B cell (primary cell): Measurements from ENCODE around the gene SPECC1L. TPM values are rescaled to one million over a fixed set of nuclear protein-coding genes. Genes with fewer than 3 reads are reported as not detected.

Source experiments
- ATAC-seq: fragments of 200-7000 bp; cut with Tn5 transposase; one replicate; pipeline ENCODE4 v1.10.0; 2021; ENCODE audit warnings: low read depth, mild to moderate bottlenecking, moderate number of reproducible peaks, moderate library complexity
- CTCF ChIA-PET: fragments of 350-600 bp; sonication (Branson Sonifier 250); formaldehyde crosslinking; loops from one replicate; lab custom pipeline; 2021; ENCODE audit warnings: antibody characterized with exemption, inconsistent platforms; lab: Charles Lee
- POLR2A ChIA-PET: fragments of 350-600 bp; sonication (Branson Sonifier 250); formaldehyde crosslinking; loops from one replicate; lab custom pipeline; 2021; ENCODE audit warnings: antibody characterized with exemption; lab: Charles Lee
- DNase-seq: peaks from one replicate; pipeline ENCODE4 v3.0.0; 2013
- H2AFZ ChIP-seq: 2 replicates; pipeline ENCODE4 v1.6.1; 2012; ENCODE audit warnings: mild to moderate bottlenecking, low read depth, low read length; ENCODE audit not compliant: insufficient read depth, poor library complexity, severe bottlenecking
- H3K27ac ChIP-seq, 2 donors: 1 replicate in 1 of 2; 2 replicates in 1 of 2; pipeline ENCODE4 v1.5.1; 2012 to 2013; ENCODE audit warnings: low read length in 2 of 2, mild to moderate bottlenecking in 2 of 2, moderate library complexity in 1 of 2
- H3K27me3 ChIP-seq, 4 experiments: fragments of 200-600 bp in 1 of 4; sonication (generic) in 1 of 4; replicated peaks in 1 of 4; 1 replicate in 2 of 4; 2 replicates in 2 of 4; pipeline versions ENCODE4 v1.6.1 to v1.7.0; 2013 to 2016; ENCODE audit warnings: low read length in 3 of 4, mild to moderate bottlenecking in 2 of 4, mixed read lengths in 1 of 4, moderate library complexity in 1 of 4; ENCODE audit not compliant: insufficient read depth in 4 of 4, control insufficient read depth in 3 of 4; ENCODE audit errors: control extremely low read depth in 1 of 4
- H3K36me3 ChIP-seq, 2 experiments: replicated peaks in 1 of 2; 1 replicate in 1 of 2; 2 replicates in 1 of 2; pipeline versions ENCODE4 v1.6.1 to v1.7.1; 2013; ENCODE audit warnings: low read length in 1 of 2; ENCODE audit not compliant: insufficient read depth in 2 of 2, control insufficient read depth in 1 of 2; ENCODE audit errors: control extremely low read depth in 1 of 2, extremely low read depth in 1 of 2
- H3K4me1 ChIP-seq, 2 donors: fragments of 200-600 bp in 1 of 2; sonication (generic) in 1 of 2; 1 replicate in 1 of 2; 2 replicates in 1 of 2; pipeline versions ENCODE4 v1.5.1 to v1.6.1; 2013 to 2017; ENCODE audit warnings: low read length in 2 of 2; ENCODE audit not compliant: control insufficient read depth in 2 of 2, insufficient read depth in 2 of 2
- H3K4me2 ChIP-seq: replicated peaks from 2 replicates; pipeline ENCODE3; 2012; ENCODE audit warnings: mild to moderate bottlenecking, low read depth, low read length; ENCODE audit not compliant: poor library complexity, severe bottlenecking
- H3K4me3 ChIP-seq, 5 experiments: fragments of 200-600 bp in 1 of 5; sonication (generic) in 1 of 5; 1 replicate in 3 of 5; 2 replicates in 2 of 5; pipeline versions ENCODE4 v1.5.1 to v1.7.0; 2011 to 2016; ENCODE audit warnings: low read length in 4 of 5, mild to moderate bottlenecking in 4 of 5, low read depth in 2 of 5, control low read depth in 1 of 5, moderate library complexity in 1 of 5; ENCODE audit not compliant: insufficient read depth in 1 of 5; ENCODE audit errors: control extremely low read depth in 1 of 5, extremely low read depth in 1 of 5
- H3K79me2 ChIP-seq: fragments of 200-600 bp; sonication (generic); one replicate; pipeline ENCODE4 v1.6.0; 2016; ENCODE audit warnings: low read length; ENCODE audit not compliant: control insufficient read depth, insufficient read depth
- H3K9ac ChIP-seq: fragments of 200-600 bp; sonication (generic); 2 replicates; pipeline ENCODE4 v1.6.1; 2017; ENCODE audit warnings: mild to moderate bottlenecking, low read length, moderate library complexity
- H3K9me3 ChIP-seq, 3 donors: one replicate each; pipeline versions ENCODE4 v1.6.1 to v1.7.1; 2013; ENCODE audit warnings: low read length in 2 of 3; ENCODE audit not compliant: control insufficient read depth in 2 of 3, insufficient read depth in 1 of 3; ENCODE audit errors: control extremely low read depth in 1 of 3
- H4K20me1 ChIP-seq: 2 replicates; pipeline ENCODE4 v1.6.0; 2012; ENCODE audit warnings: mild to moderate bottlenecking, low read length; ENCODE audit not compliant: insufficient read depth, control insufficient read depth, poor library complexity, severe bottlenecking
- H3K27ac Mint-ChIP-seq: one replicate; pipeline ENCODE4 v1.8.0; 2021; ENCODE audit warnings: mixed read lengths
- H3K27me3 Mint-ChIP-seq: one replicate; pipeline ENCODE4 v1.8.0; 2021; ENCODE audit warnings: mixed read lengths
- H3K4me1 Mint-ChIP-seq: one replicate; pipeline ENCODE4 v1.8.0; 2021; ENCODE audit warnings: mixed read lengths
- H3K4me3 Mint-ChIP-seq: one replicate; pipeline ENCODE4 v1.8.0; 2021; ENCODE audit warnings: mixed read lengths
- H3K9me3 Mint-ChIP-seq: one replicate; pipeline ENCODE4 v1.8.0; 2022; ENCODE audit warnings: mixed read lengths; ENCODE audit not compliant: insufficient read depth
- CTCF ChIP-seq: fragments of 200-600 bp; IDR thresholded peaks from one replicate; pipeline ENCODE4 v1.8.0; 2022; ENCODE audit warnings: antibody characterized with exemption, mild to moderate bottlenecking
- EZH2 ChIP-seq: IDR thresholded peaks from 2 replicates; pipeline ENCODE4 v1.6.1; 2012; ENCODE audit warnings: borderline replicate concordance, low read depth, mild to moderate bottlenecking, moderate library complexity, low read length; ENCODE audit not compliant: insufficient read depth, poor library complexity, severe bottlenecking
- WGBS: methylation state at CpG from one replicate; pipeline ENCODE4 v1.1.5; 2013; ENCODE audit warnings: missing lambda C conversion rate; ENCODE audit not compliant: insufficient coverage; 5-methylcytosine and 5-hydroxymethylcytosine counted together
- intact Hi-C: fragments of 100-400 bp; cut with micrococcal nuclease; formaldehyde crosslinking; loops from one replicate; pipeline ENCODE4 v1.10.0; 2022
- polyA plus RNA-seq: library from polyadenylated mRNA; depleted of rRNA; stranded (reverse); fragments of >200 nt; gene quantifications from 2 replicates; pipeline ENCODE4 v1.2.3, GENCODE V29; 2012
- total RNA-seq, 2 donors: library from RNA; stranded (reverse); fragments of 120-200 nt in 1 of 2; gene quantifications; 1 replicate in 1 of 2; 2 replicates in 1 of 2; pipeline versions ENCODE4 v1.2.3 to v1.2.4, GENCODE V29; 2013 to 2022

The SPECC1L gene
- total and polyA plus RNA-seq, 2 donors (not counting 1 experiment from before 2014, with no cell fraction given): 14.4 to 85.3 TPM

DNA sequence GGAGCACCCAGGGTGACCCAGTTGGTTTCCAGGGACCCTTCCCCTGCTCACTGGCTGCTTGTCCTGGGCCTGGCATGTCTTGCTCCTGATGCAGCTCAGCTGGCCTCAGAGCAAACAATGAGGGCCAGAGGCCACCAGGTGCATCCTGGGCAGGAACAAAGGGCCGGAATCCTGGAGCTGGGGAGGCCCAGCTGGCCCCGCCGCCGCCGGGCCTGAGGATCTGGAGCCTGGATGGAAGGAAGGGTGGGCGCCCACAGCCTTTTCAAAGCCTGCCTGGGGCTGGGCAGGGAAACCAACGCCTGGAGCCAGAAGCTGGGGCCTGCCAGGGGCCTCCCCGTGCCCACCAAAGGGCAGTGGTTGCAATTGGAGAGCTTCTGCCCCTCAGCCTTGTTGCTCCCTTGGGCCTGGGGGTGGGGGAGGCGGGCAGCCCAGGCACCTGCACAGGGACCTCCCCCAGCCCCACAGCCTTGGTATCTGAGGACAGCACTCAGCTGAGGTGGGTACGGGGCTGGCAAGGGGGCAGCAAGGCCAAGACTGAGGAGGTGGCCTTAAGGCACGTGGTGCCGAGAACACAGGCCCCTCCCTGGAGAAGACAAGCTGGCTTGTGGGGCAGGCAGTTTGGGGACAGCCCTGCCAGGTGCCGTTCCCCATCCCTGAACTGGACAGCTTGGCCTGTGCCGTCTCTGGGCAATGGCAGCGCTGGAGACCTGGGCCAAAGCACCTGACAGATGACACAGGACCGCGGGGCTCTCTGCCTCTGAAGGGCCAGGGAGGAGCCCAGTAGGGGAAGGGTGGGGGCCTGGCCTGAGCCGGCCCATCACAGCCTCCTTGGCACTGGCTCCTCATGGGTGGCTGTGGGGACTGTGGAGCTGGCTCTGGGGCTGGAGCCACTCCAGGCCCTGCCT lies 149.7 kb downstream of the SPECC1L start:
- peaks cover 15% of the 10 kb centered on the region for H3K4me1 Mint-ChIP-seq
- DNase-seq (no peak), ATAC-seq (no peak)
- no peak overlapping the region for H3K9ac ChIP-seq
- no peaks in the 10 kb centered on the region for H4K20me1 ChIP-seq
- no peak overlapping the region for H3K4me3 Mint-ChIP-seq
- H3K4me3 ChIP-seq: no peak overlapping the region
- H3K27me3 ChIP-seq: peaks cover 0 to 3% (median 0%) of the 10 kb centered on the region in 4 experiments
- TF ChIP-seq CTCF: no peak
- TF ChIP-seq EZH2: no peak
- peaks cover 21% of the 10 kb centered on the region for H3K79me2 ChIP-seq
- H3K9me3 ChIP-seq: peaks cover 0 to 2% (median 0%) of the 10 kb centered on the region in 3 donors
- WGBS: 81% methylated on average over 16 of the region's 18 CpGs
- peaks cover 0 to 9% of the 10 kb centered on the region in 2 experiments for H3K36me3 ChIP-seq
- ChIA-PET CTCF (interaction anchor here (0.8 to 14.5 kb wide), 5 partner anchors 15 to 104 kb away, joined by 4 to 173 read pairs (median 147); no protein-coding TSS in a partner anchor), POLR2A (no interaction called here)
- no peak overlapping the region for H3K4me2 ChIP-seq
- intact Hi-C loops: loop anchor here (5.0 kb wide), 1 partner anchor 93 kb away; no protein-coding TSS in a partner anchor
- H2AFZ ChIP-seq: no peak overlapping the region
- no peak overlapping the region for H3K27ac ChIP-seq
- H3K4me1 ChIP-seq: peaks cover 9 to 19% of the 10 kb centered on the region in 2 donors
- H3K9me3 Mint-ChIP-seq: no peaks in the 10 kb centered on the region
- H3K27ac Mint-ChIP-seq: no peak overlapping the region
- H3K27me3 Mint-ChIP-seq: no peaks in the 10 kb centered on the region

GRCh38 chr22:24420977-24421343 lies 150.3 kb downstream of the SPECC1L start:
- Histone ChIP-seq H2AFZ (no peak overlapping the region), H3K27me3 (peaks cover 0 to 3% (median 0%) of the 10 kb centered on the region in 4 experiments), H3K9me3 (peaks cover 0 to 2% (median 0%) of the 10 kb centered on the region in 3 donors), H3K27ac (no peak overlapping the region), H3K4me3 (no peak overlapping the region), H3K9ac (no peak overlapping the region), H3K79me2 (peaks cover 27% of the 10 kb centered on the region), H3K4me1 (peaks cover 15 to 25% of the 10 kb centered on the region in 2 donors), H3K36me3 (peaks cover 0 to 3% of the 10 kb centered on the region in 2 experiments), H3K4me2 (no peak overlapping the region), H4K20me1 (no peaks in the 10 kb centered on the region)
- intact Hi-C loops: loop anchor here (1.0 to 5.0 kb wide), 5 partner anchors 64 to 104 kb away; no protein-coding TSS in a partner anchor
- 92% methylated on average over 11 of the region's 11 CpGs for WGBS
- POLR2A ChIA-PET: no interaction called here
- H3K4me3 Mint-ChIP-seq: peak overlapping the region; percentile 70
- TF ChIP-seq EZH2 (no peak), CTCF (no peak)
- no peak for DNase-seq
- CTCF ChIA-PET: interaction anchor here (0.8 to 14.5 kb wide), 10 partner anchors 12 to 136 kb away, joined by 3 to 173 read pairs (median 9); no protein-coding TSS in a partner anchor
- no peak for ATAC-seq
- no peaks in the 10 kb centered on the region for H3K27me3 Mint-ChIP-seq
- H3K4me1 Mint-ChIP-seq: peaks cover 21% of the 10 kb centered on the region
- H3K9me3 Mint-ChIP-seq: no peaks in the 10 kb centered on the region
- no peak overlapping the region for H3K27ac Mint-ChIP-seq
